ENCODE results near the gene ZIM2.

The ZIM2 gene

DNA sequence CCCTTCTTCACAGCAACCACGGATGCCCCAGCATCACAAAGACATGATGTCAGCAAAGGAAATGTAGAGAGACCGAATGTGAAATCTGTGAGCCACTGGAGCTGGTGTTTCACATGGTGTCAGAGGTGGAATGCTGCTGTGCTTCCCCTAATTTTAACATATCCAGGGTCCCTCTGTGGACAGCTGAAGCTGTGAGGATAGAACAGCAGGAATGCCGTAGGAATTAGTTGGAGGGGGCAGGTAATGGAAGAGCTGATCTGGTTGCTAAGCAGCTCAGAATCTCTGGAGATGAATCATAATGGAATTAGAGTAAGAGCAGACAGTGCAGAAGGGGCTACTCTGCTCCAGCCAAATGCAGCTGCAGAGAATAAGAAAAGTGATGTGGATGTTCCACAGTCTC, 100.0 kb downstream of the ZIM2 start:
- H3K4me3 ChIP-seq (ENCODE audit: low read depth, low read length): no peak overlapping the region
- TF ChIP-seq, protein P1, sequence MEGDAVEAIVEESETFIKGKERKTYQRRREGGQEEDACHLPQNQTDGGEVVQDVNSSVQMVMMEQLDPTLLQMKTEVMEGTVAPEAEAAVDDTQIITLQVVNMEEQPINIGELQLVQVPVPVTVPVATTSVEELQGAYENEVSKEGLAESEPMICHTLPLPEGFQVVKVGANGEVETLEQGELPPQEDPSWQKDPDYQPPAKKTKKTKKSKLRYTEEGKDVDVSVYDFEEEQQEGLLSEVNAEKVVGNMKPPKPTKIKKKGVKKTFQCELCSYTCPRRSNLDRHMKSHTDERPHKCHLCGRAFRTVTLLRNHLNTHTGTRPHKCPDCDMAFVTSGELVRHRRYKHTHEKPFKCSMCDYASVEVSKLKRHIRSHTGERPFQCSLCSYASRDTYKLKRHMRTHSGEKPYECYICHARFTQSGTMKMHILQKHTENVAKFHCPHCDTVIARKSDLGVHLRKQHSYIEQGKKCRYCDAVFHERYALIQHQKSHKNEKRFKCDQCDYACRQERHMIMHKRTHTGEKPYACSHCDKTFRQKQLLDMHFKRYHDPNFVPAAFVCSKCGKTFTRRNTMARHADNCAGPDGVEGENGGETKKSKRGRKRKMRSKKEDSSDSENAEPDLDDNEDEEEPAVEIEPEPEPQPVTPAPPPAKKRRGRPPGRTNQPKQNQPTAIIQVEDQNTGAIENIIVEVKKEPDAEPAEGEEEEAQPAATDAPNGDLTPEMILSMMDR (IDR thresholded peaks at IDR 0.05; ENCODE audit: control insufficient read depth, extremely low read depth, insufficient read depth): no peak
- no peak for DNase-seq (ENCODE audit: low read depth)

DNA sequence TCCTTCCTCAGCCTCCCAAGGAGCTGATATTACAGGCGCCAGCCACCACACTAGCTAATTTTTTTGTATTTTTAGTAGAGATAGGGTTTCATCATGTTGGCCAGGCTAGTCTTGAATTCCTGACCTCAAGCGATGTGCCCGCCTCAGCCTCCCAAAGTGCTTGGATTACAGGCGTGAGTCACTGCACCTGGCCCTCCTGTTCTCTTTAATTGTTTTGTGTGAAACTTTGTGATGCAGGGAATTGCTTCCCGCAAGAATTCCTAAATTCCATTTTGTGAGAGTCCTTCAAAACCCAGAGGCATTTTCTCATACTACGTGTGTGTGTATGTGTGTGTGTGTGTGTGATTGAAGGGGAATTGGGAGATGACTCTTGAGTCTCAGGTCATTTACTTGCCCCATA, 104.0 kb downstream of the ZIM2 start:
- DNase-seq (ENCODE audit: low read depth): no peak
- TF ChIP-seq, protein P1 (IDR thresholded peaks at IDR 0.05; ENCODE audit: control insufficient read depth, extremely low read depth, insufficient read depth): no peak
- H3K4me3 ChIP-seq (ENCODE audit: low read depth, low read length): no peak overlapping the region

DNA sequence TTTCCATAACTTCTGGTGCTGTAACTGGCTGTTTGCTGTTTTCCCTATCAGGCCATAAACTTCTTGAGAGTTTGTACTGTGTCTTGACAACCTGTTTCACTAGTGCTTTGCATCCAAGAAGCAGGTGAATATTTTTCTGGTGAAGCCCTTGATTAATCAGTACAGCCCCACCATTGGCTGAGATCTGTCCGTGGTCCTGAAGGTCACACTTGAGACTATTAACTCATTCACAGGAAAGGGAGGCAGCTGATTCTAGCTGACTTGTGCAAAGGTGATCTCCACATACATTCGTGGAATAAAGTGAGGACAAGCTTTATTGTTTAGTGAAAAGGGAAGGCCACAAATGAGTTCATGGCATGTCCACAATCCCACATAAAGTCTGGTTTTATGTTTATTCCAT, 107.5 kb downstream of the ZIM2 start:
- no peak for DNase-seq (ENCODE audit: low read depth)
- TF ChIP-seq, protein P1 (IDR thresholded peaks at IDR 0.05; ENCODE audit: control insufficient read depth, extremely low read depth, insufficient read depth): no peak
- no peak overlapping the region for H3K4me3 ChIP-seq (ENCODE audit: low read depth, low read length)

DNA sequence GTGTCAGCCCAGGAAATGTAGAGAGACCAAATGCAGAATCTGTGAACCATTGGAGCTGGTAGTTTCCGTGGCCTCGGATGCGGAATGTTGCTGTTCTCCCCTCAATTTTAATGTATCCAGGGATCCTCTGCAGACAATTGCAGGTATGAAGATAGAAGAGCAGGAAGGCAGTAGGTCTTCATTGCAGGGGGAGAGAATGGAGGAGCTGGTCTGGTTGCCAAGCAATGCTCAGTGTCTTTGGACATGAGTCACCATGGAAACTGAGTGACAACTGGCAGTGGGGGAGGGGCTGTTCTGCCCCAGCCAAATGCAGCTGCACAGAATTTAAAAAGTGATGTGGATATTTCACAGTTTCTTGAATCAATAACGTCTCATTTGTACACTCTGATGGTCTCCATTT, 112.8 kb downstream of the ZIM2 start:
- TF ChIP-seq, protein P1 (IDR thresholded peaks at IDR 0.05; ENCODE audit: control insufficient read depth, extremely low read depth, insufficient read depth): no peak
- DNase-seq (ENCODE audit: low read depth): no peak
- no peak overlapping the region for H3K4me3 ChIP-seq (ENCODE audit: low read depth, low read length)

DNA sequence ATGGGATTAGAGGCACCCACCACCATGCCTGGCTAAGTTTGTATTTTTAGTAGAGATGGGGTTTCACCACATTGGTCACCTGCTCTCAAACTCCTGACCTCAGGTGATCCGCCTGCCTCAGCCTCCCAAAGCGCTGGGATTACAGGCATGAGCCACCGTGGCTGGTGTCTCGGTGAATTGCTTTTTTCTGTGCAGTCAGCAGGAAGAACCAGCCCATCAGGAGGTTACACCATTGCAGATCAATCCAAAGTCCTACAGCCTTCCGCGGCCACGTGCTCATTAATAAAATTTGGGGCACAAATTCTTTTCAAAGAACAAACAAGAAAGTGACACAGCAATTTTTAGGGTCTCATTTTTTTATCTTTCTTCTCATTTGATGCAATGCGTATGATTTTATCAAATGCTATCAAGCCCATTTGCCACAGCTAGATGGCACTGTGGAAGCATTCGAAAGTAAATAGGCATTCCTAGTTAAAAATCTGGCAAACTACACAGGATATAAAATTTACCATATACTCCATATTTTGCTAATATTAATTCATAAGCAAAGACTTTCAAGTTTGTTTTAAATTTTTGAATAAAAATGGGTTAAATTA, 114.6 kb downstream of the ZIM2 start:
- H3K4me3 ChIP-seq (ENCODE audit: low read depth, low read length): no peak overlapping the region
- DNase-seq (ENCODE audit: low read depth): no peak
- TF ChIP-seq, protein P1 (IDR thresholded peaks at IDR 0.05; ENCODE audit: control insufficient read depth, extremely low read depth, insufficient read depth): peak; percentile 68

Data from LNCaP clone FGC (cell line).